CD4-positive, alpha-beta T cell treated with Interleukin-15 for 1 hour (primary cell): ENCODE measurements around the gene KLHL29.

Experiments
- DNase-seq: peaks from one replicate; pipeline ENCODE4 v3.0.0-alpha.2; 2020

The KLHL29 gene

GRCh38 chr2:23645230-23645808 lies 260.3 kb downstream of the KLHL29 start:
- no peak for DNase-seq

- DNase-seq = no peak
These were observed 262.6 kb downstream of the KLHL29 start for GRCh38 chr2:23647563-23647962.

- no peak for DNase-seq
These were observed 264.3 kb downstream of the KLHL29 start for GRCh38 chr2:23649303-23649702.

- DNase-seq = no peak
These were observed 264.8 kb downstream of the KLHL29 start for GRCh38 chr2:23649819-23650218.

GRCh38 chr2:23651187-23652080 lies 266.5 kb downstream of the KLHL29 start:
- DNase-seq = no peak

- DNase-seq = no peak
These were observed 268.3 kb downstream of the KLHL29 start for GRCh38 chr2:23653326-23653725.

- no peak for DNase-seq
These were observed 269.8 kb downstream of the KLHL29 start for GRCh38 chr2:23654756-23655155.

GRCh38 chr2:23655934-23656596 lies 271.1 kb downstream of the KLHL29 start:
- DNase-seq = no peak

GRCh38 chr2:23656597-23656973 lies 271.6 kb downstream of the KLHL29 start:
- no peak for DNase-seq

GRCh38 chr2:23657371-23657770 lies 272.4 kb downstream of the KLHL29 start:
- DNase-seq = no peak

GRCh38 chr2:23657934-23658333 lies 273.0 kb downstream of the KLHL29 start:
- no peak for DNase-seq

- DNase-seq = no peak
These were observed 273.5 kb downstream of the KLHL29 start for GRCh38 chr2:23658466-23658942.

- DNase-seq = no peak
These were observed 274.3 kb downstream of the KLHL29 start for GRCh38 chr2:23659328-23659727.

- DNase-seq = no peak
These were observed 274.8 kb downstream of the KLHL29 start for GRCh38 chr2:23659773-23660172.

- DNase-seq = no peak
These were observed 275.3 kb downstream of the KLHL29 start for GRCh38 chr2:23660237-23660636.

GRCh38 chr2:23661276-23662050 lies 276.5 kb downstream of the KLHL29 start:
- DNase-seq = no peak

GRCh38 chr2:23662466-23662865 lies 277.5 kb downstream of the KLHL29 start:
- DNase-seq = no peak

- DNase-seq = no peak
These were observed 278.3 kb downstream of the KLHL29 start for GRCh38 chr2:23662941-23663920.

- DNase-seq = no peak
These were observed 279.2 kb downstream of the KLHL29 start for GRCh38 chr2:23664066-23664788.

GRCh38 chr2:23666241-23666979 lies 281.4 kb downstream of the KLHL29 start:
- DNase-seq = no peak
